ENCODE measurements around the gene FBXL7.

FBXL7 gene

GRCh38 chr5:15966651-15967050, 466.7 kb downstream of the FBXL7 start:
- no peak for DNase-seq

GRCh38 chr5:15968993-15969392, 469.0 kb downstream of the FBXL7 start:
- no peak for DNase-seq

GRCh38 chr5:15977851-15978250, 477.9 kb downstream of the FBXL7 start:
- no peak for DNase-seq

GRCh38 chr5:15980835-15981234, 480.9 kb downstream of the FBXL7 start:
- DNase-seq, result no peak

- no peak for DNase-seq
These were observed 483.4 kb downstream of the FBXL7 start for GRCh38 chr5:15983392-15983791.

All from activated CD4-positive, alpha-beta T cell treated with anti-CD3 and anti-CD28 coated beads, Interleukin-2, amount 50 U/mL, for 16 hours (primary cell).